Mesothelial cell of epicardium (in vitro differentiated cells): ENCODE results near the gene RIN3. TPM values are rescaled to one million over a fixed set of nuclear protein-coding genes. Genes with fewer than 3 reads are reported as not detected.

Source experiments
- DNase-seq, 2 experiments: peaks; one replicate each; pipeline ENCODE4 v3.0.0; 2021; ENCODE audit warnings: low spot score in 2 of 2; ENCODE audit not compliant: unreplicated experiment in 2 of 2
- H3K27ac Mint-ChIP-seq: 2 replicates; pipeline ENCODE4 v1.8.0; 2021; ENCODE audit warnings: mixed read lengths
- H3K27me3 Mint-ChIP-seq: 2 replicates; pipeline ENCODE4 v1.8.0; 2021; ENCODE audit warnings: low read depth, mixed read lengths
- H3K36me3 Mint-ChIP-seq: 2 replicates; pipeline ENCODE4 v1.8.0; 2021; ENCODE audit warnings: mixed read lengths
- H3K4me1 Mint-ChIP-seq: 2 replicates; pipeline ENCODE4 v1.8.0; 2021; ENCODE audit warnings: mixed read lengths
- H3K4me3 Mint-ChIP-seq: 2 replicates; pipeline ENCODE4 v1.8.0; 2021; ENCODE audit warnings: mild to moderate bottlenecking, moderate library complexity, mixed read lengths
- H3K9me3 Mint-ChIP-seq: 2 replicates; pipeline ENCODE4 v1.8.0; 2021; ENCODE audit warnings: mixed read lengths
- total RNA-seq: library from RNA; stranded (reverse); gene quantifications from 3 replicates; pipeline ENCODE4 v1.2.1, GENCODE V29; 2021
- TF ChIP-seq, protein P1 (sequence below): fragments of 200-600 bp; sonication (generic); IDR thresholded peaks from one replicate; pipeline ENCODE4 v1.5.0; 2021; ENCODE audit warnings: antibody characterized with exemption; ENCODE audit not compliant: unreplicated experiment

Gene RIN3
- total RNA-seq, 1 donor from 2014 or later: 19.9 TPM

DNA sequence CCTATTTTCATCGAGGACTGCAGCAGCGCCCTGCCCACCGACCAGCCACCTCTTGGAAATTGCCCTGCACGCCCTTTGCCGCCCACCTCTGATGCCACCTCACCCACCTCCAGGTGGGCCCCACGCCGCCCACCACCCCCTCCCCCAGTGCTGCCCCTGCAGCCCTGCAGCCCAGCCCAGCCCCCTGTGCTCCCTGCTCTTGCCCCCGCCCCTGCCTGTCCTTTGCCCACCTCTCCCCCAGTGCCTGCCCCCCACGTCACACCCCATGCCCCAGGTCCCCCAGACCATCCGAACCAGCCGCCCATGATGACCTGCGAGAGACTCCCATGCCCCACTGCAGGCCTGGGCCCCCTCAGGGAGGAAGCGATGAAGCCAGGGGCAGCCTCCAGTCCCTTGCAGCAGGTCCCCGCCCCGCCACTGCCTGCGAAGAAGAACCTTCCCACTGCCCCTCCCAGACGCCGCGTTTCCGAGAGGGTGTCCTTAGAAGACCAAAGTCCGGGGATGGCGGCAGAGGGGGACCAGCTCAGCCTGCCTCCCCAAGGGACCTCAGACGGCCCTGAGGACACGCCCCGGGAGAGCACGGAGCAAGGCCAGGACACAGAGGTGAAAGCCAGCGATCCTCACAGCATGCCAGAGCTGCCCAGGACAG, 138.3 kb downstream of the RIN3 start:
- no peak for DNase-seq
- H3K4me1 Mint-ChIP-seq: peaks cover 3% of the 10 kb centered on the region
- no peak overlapping the region for H3K4me3 Mint-ChIP-seq
- no peaks in the 10 kb centered on the region for H3K36me3 Mint-ChIP-seq
- TF ChIP-seq, protein P1, sequence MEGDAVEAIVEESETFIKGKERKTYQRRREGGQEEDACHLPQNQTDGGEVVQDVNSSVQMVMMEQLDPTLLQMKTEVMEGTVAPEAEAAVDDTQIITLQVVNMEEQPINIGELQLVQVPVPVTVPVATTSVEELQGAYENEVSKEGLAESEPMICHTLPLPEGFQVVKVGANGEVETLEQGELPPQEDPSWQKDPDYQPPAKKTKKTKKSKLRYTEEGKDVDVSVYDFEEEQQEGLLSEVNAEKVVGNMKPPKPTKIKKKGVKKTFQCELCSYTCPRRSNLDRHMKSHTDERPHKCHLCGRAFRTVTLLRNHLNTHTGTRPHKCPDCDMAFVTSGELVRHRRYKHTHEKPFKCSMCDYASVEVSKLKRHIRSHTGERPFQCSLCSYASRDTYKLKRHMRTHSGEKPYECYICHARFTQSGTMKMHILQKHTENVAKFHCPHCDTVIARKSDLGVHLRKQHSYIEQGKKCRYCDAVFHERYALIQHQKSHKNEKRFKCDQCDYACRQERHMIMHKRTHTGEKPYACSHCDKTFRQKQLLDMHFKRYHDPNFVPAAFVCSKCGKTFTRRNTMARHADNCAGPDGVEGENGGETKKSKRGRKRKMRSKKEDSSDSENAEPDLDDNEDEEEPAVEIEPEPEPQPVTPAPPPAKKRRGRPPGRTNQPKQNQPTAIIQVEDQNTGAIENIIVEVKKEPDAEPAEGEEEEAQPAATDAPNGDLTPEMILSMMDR: no peak
- no peaks in the 10 kb centered on the region for H3K9me3 Mint-ChIP-seq
- H3K27me3 Mint-ChIP-seq: no peaks in the 10 kb centered on the region
- no peak overlapping the region for H3K27ac Mint-ChIP-seq

DNA sequence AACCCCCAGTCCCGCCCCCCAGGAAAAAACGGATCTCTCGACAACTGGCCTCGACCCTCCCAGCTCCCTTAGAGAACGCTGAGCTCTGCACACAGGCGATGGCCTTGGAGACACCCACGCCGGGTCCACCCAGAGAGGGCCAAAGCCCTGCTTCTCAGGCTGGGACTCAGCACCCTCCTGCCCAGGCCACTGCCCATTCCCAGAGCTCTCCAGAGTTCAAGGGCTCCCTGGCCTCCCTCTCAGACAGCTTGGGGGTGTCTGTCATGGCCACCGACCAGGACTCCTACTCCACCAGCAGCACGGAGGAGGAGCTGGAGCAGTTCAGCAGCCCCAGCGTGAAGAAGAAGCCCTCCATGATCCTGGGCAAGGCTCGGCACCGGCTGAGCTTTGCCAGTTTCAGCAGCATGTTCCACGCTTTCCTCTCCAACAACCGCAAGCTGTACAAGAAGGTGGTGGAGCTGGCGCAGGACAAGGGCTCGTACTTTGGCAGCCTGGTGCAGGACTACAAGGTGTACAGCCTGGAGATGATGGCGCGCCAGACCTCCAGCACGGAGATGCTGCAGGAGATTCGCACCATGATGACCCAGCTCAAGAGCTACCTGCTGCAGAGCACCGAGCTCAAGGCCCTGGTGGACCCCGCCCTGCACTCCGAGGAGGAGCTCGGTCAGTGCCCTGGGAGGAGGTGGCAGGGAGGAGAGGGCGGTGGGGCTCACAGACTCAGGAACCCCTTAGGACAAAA, 139.0 kb downstream of the RIN3 start:
- Mint-ChIP-seq H3K27ac (no peak overlapping the region), H3K9me3 (no peaks in the 10 kb centered on the region), H3K27me3 (no peaks in the 10 kb centered on the region), H3K36me3 (no peaks in the 10 kb centered on the region), H3K4me3 (no peak overlapping the region), H3K4me1 (no peaks in the 10 kb centered on the region)
- TF ChIP-seq, protein P1: no peak
- no peak for DNase-seq

DNA sequence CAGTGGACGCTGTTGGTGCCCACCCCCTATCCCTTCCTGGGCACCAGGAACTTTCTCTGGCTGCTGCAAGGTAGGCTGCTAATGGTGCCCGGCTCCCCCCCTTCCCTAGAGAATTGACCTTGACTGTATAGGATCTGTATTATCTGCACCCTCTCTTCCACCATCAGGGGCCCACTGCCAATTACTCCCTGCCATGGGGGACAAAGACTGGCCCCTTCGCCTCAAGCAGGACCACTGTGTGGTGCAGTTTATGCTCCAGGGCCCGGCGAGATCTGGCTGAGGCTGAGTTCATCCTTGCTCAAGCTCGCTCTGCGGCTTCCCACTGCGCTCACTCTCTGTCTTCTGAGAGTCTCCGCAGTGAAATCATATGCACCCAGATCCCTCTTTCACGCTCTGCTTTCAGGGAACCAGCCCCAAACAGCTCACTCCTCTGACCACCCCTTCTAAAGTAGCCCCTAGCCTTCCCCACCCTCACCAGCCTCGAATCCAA, 139.6 kb downstream of the RIN3 start:
- no peaks in the 10 kb centered on the region for H3K27me3 Mint-ChIP-seq
- no peak for DNase-seq
- H3K27ac Mint-ChIP-seq: no peak overlapping the region

DNA sequence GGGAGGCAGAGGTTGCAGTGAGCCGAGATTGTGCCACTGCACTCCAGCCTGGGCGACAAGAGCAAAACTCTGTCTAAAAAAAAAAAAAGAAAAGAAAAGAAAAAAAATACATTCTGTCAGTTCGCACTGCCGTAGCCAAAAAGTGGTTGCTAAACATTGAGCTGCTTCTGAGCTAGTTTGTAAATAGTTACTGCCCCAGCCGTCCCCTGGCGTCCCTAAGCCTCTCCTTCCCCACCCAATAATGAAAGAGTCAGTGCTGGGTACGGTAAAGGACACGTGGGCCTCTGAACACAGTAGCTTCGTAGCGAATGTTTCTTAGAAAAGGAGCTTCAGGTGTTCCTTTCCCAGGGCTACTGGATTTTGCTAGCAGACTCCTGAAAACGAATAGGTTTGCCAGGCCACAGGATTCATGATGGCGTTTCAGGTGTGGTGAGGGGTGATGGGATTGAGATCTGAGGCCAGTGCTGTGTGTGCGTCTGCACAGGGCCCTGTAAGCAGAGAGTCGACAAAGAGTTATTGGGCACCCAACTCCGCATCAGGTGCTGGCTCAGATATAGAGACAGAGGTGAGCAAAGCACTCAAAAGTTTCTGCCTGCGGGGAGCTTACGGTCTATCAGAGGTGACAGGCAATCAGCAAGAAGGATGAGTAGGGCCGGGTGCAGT, 140.8 kb downstream of the RIN3 start:
- Mint-ChIP-seq H3K9me3 (no peaks in the 10 kb centered on the region), H3K27me3 (no peaks in the 10 kb centered on the region)

More for the DNA sequence above, 139.6 kb downstream of the RIN3 start:
- TF ChIP-seq, protein P1: no peak
- Mint-ChIP-seq H3K4me3 (no peak overlapping the region), H3K4me1 (no peaks in the 10 kb centered on the region), H3K9me3 (no peaks in the 10 kb centered on the region), H3K36me3 (peaks cover 3% of the 10 kb centered on the region)

DNA sequence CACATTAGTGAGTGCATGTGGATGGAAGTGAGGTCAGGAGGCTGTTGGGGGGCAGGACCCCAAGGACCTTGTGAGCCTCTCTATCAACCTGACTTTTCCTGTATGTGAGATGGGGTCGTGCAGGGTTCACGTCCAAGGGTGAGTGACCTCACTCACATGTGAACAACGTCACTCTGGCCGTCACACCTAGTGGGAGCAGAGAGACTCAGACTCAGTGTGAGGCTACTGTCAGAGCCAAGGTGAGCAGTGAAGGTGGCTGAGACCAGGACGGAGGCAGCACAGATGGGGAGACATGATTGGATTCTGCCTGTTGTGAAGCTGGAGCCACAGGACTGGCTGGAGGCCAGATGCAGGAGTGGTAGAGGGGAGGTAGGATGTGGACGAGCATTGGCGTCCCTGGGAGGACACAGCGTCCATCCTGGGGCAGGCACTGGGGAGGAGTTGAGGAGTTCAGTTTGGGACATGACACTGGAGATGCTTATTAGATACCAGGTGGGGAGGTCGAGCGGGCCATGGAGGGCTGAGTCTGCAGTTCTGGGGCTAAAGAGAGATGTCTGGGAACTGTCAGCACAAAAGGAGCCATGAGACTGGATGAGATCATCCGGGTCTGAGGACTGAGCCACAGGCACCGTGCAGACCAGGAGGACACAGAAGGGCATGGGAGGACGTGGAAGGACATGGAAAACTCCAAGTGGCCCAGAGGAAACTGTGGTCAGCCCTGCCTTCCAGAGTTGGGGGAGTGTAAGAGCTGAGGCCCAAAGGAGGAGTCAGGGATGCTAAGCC, 142.0 kb downstream of the RIN3 start:
- no peak overlapping the region for H3K4me3 Mint-ChIP-seq
- H3K27me3 Mint-ChIP-seq: no peaks in the 10 kb centered on the region
- H3K27ac Mint-ChIP-seq: no peak overlapping the region
- H3K9me3 Mint-ChIP-seq: no peaks in the 10 kb centered on the region
- no peaks in the 10 kb centered on the region for H3K4me1 Mint-ChIP-seq
- DNase-seq: no peak
- TF ChIP-seq, protein P1: no peak
- H3K36me3 Mint-ChIP-seq: peaks cover 3% of the 10 kb centered on the region

More for the DNA sequence above, 140.8 kb downstream of the RIN3 start:
- Mint-ChIP-seq H3K4me3 (no peak overlapping the region), H3K4me1 (no peaks in the 10 kb centered on the region), H3K27ac (no peak overlapping the region), H3K36me3 (peaks cover 3% of the 10 kb centered on the region)
- no peak for DNase-seq
- TF ChIP-seq, protein P1: no peak
